ENCODE results near the gene ENC1.
"Not testable (repeated sequence)": the region's sequence is repeated elsewhere in the genome, so short reads cannot be mapped to it uniquely, and the experiment has no call there.

Gene ENC1

DNA sequence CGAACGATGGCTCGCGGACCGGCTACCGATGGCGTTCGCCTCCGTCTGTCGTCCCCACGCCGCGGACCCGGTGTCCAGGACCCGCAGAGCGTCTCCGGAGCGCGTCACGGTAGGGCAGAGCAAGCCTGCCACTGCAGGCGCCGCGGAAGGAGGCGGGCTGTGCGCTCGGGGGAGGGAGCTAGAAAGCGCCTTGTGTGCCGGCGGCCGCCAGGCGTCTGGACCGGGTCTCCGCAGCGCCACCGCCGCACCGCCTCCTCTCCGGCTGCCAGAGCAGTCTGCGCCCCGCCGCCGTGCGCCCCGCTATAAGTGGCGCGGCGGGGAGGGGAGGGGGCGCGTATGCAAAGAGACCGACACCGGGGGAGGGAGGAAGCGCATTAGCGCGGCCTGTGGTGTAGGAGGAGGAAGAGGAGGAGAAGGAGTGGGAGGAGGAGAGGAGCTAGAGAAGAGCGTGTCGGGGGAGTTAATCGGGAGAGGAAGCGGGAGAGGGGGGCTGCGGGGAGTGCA lies at the start of gene ENC1:
ENC1 (minus strand) TSS at position 279 of the 504 bp plus-strand sequence. CDS start 4,243 bp downstream, outside the sequence.
- peak; percentile 63 for DNase-seq (ENCODE audit: low read depth)

DNA sequence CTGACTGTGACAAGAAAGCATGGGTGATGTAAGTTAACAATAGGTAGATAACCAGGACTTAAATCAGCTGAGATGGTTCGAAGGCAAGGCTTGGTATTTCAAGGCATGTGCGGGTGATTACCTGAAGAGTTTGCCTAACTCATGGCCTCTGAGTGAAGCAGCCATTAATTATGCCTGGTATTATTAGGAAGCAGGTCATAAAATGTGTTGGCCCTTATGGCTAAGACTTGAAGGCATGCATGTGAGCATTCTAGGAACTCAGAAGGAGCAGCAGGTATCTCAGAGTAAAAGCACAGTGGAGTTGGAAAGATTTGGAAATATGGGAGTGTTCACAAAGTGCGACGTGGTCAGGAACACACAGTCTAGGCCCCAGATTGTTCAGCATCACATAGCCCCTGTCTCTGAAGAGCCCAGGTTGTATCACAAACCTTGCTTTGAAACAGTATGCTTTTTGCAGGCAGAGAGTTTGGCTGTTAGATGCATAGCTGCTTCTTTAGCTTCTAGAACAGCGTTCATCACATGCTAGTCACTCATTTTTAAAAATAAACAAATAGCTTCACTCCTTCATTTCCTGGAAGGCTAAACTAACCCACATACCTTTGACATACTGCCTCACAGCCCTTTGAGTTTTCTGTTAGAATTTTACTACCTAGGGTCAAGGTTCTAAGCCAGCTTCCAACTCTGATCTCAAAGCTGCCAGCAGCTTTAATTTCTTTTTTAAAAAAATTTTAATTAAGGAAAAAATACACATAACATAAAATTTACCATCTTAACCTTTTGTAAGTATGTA lies 46.6 kb upstream of the ENC1 start:
- DNase-seq (ENCODE audit: low read depth) = no peak

- no peak for DNase-seq (ENCODE audit: low read depth)
These were observed 45.6 kb upstream of the ENC1 start for GRCh38 chr5:74685979-74686631.

DNA sequence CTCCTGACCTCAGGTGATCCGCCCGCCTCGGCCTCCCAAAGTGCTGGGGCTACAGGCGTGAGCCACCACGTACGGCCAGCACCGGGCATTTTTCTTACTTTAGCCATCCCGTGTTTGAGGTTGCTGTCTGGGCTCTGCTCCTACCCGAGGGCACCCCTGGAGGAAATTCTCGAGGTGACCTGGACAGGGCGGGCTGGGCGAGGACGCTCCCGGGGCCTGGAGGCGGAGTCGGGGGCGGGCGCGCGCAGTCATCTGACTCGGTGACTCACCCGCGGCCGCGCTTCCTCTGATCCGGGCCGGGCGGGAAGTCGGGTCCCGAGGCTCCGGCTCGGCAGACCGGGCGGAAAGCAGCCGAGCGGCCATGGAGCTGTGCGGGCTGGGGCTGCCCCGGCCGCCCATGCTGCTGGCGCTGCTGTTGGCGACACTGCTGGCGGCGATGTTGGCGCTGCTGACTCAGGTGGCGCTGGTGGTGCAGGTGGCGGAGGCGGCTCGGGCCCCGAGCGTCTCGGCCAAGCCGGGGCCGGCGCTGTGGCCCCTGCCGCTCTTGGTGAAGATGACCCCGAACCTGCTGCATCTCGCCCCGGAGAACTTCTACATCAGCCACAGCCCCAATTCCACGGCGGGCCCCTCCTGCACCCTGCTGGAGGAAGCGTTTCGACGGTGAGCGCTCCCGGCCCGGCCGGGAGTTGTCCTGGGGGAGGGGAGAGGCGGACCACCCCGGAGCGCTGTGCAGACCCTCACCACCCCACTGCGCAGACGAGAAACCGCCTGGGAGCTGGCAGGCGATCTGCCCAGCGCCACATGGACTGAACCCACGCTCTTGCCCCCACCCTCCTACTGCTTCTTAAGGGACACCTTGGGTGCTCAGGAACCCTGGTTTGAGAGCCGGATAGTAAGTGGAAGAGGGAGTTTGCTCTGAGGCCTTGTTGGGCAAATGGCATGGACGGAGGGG lies 44.6 kb upstream of the ENC1 start, which contains the start of gene HEXB:
HEXB (plus strand) TSS at position 334 of the 952 bp plus-strand sequence; CDS start at position 362, 28 bp downstream.
- peak; percentile 80 for DNase-seq (ENCODE audit: low read depth)

DNA sequence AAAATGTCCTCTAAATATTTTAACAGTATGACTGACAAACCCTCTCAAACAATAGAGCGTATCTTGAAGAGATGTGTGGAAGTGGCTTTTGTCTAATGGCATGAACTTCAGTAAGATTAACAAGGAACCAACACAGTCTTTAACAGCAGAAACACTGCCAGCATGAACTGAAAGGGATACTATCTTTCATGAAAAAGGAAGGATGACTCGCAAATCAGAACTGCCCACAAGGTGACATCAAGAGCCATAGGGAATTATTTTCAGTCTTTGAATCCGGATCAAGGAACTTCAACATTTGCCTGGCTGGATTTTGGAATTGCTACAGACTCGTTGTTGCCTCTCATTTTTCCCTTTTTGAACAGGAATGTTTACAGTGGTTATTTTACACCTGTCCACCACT lies 39.4 kb upstream of the ENC1 start:
- DNase-seq (ENCODE audit: low read depth) = no peak

DNA sequence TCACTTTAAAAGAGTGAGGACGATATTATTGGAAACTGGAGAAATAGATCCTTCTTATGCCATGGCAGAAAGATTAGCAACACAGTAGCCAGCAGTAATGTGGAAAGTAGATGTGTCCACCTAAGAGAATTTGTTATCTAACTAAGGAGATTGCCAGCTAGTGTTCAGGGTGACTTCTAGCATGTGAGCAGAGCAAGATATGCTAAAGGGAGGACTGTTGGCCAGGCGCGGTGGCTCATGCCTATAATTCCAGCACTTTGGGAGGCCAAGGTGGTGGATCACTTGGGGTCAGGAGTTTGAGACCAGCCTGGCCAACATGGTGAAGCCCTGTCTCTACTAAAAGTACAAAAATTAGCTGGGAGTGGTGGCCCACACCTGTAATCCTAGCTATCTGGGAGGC lies 38.8 kb upstream of the ENC1 start:
- DNase-seq (ENCODE audit: low read depth) = not testable (repeated sequence)

- DNase-seq (ENCODE audit: low read depth) = not testable (repeated sequence)
These were observed 37.6 kb upstream of the ENC1 start for GRCh38 chr5:74678123-74678522.

DNA sequence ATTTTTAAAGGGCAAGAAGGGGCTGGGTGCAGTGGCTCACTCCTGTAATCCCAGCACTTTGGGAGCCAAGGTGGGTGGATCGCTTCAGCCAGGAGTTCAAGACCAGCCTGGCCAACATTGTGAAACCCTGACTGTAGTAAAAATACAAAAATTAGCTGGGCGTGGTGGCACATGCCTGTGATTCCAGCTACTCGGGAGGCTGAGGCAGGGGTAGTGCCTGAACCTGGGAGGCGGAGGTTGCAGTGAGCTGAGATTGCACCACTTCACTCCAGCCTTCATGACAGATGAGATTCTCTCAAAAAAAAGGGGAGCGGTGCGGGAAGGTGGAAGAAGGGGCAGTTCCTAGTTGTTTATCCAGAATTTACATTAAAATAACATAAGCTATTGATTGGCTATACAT lies 35.9 kb upstream of the ENC1 start:
- DNase-seq (ENCODE audit: low read depth) = not testable (repeated sequence)

- DNase-seq (ENCODE audit: low read depth) = no peak
These were observed 32.7 kb upstream of the ENC1 start for GRCh38 chr5:74673011-74673790.

DNA sequence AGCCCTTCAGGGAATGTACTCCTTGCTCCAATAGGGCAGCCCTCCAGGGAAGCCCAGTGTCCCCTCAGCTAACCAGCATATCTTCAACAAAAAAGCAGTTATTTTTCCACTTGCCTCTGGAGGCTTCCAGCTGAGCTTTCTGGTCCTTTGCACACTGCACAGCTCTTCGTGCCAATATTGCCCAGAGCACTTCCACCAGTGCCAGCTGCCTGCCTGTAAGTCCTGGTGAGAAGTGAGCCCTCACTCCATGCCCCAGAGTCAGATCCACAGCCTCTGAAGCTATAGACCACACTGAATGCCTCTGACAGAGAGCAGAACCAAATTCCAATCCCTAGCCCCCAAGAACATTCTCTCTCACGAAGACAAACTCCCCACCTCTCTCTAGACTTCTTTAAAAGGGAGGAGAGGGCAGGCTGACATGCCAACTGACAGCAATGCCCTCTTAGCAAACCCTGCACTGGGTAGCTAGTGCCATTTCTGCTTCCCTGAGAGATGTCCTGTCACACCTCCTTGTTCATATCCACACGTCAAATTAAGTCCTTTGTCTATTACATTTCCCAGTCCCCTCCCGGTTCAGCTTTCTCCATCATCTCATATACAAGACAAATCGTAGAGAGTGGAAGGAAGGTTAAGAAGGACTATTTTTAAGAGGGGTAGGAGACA lies 31.8 kb upstream of the ENC1 start:
- DNase-seq (ENCODE audit: low read depth) = no peak

DNA sequence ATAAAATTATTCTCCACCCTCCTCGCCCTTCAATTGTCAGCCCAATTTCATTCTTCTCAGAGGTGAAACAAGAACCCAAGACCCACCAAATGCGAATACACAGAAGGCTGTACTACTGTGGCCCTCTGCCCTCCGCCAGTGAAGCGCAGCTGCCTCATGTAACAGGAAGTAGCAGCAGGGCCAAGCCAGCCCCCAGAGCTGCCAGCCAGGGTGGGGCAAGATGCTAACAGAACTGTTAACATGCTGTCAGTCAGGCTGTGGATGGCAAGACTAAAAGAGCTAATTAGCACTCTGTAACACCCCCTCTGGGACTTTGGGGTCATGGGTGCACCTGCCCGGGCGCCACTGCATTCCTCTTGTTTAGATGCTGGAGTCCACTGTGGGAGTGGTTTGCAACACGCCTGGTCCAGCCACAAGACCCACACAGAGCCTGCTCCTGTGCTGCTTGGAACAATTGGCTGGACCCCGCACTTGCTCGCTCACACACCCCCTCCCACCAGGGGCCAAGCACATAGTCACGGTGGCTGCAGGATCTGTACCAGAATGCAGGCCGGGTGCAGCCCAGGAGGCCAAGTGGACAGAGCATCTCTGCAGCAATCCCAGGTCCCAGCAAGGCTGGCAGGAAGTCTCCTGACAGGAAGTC lies 30.0 kb upstream of the ENC1 start:
- DNase-seq (ENCODE audit: low read depth) = no peak

- DNase-seq (ENCODE audit: low read depth) = no peak
These were observed 29.3 kb upstream of the ENC1 start for GRCh38 chr5:74669821-74670220.

GRCh38 chr5:74667396-74667795 lies 26.9 kb upstream of the ENC1 start:
- DNase-seq (ENCODE audit: low read depth) = no peak

GRCh38 chr5:74665816-74666215 lies 25.3 kb upstream of the ENC1 start:
- DNase-seq (ENCODE audit: low read depth) = no peak

DNA sequence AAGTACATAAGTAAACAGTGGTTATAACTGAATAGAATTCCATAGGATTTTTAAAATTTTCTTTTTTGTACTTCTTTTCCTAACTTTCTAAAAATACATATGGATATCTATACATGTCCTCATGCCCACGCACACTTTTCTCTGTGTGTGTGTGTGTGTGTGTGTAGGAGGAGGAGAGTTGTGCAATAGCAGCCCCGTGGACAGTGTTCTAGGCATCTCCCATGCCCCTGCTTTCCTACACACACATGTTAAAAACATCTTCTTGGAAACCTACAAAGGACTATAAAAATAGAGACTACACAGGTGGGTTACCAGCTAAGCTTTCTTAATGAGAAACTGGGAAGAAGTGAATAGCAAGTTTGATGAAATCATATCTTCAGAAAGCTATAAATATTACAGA lies 24.7 kb upstream of the ENC1 start:
- DNase-seq (ENCODE audit: low read depth) = no peak

DNA sequence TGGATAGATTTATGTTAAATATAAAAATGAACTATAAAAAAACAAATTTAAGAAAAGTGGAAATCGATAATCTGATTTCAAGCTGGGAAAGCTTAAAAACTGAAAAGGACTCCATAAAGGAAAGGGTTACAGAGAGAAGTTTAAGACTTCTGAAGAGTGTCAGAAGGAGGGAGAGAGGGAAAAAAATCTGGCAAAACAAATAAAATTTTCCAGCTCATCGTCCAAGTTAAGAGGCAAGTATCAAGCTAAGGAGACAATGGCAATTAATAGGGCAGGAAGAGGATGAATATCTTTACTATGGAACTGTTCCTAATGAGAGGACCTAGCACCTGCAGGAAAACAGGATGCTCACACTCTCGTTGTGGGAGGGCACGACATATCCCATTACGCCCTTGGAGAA lies 24.0 kb upstream of the ENC1 start:
- no peak for DNase-seq (ENCODE audit: low read depth)

GRCh38 chr5:74660873-74661272 lies 20.3 kb upstream of the ENC1 start:
- DNase-seq (ENCODE audit: low read depth) = no peak

GRCh38 chr5:74660140-74660539 lies 19.6 kb upstream of the ENC1 start:
- DNase-seq (ENCODE audit: low read depth) = no peak

GRCh38 chr5:74659172-74659571 lies 18.6 kb upstream of the ENC1 start:
- DNase-seq (ENCODE audit: low read depth) = no peak

DNA sequence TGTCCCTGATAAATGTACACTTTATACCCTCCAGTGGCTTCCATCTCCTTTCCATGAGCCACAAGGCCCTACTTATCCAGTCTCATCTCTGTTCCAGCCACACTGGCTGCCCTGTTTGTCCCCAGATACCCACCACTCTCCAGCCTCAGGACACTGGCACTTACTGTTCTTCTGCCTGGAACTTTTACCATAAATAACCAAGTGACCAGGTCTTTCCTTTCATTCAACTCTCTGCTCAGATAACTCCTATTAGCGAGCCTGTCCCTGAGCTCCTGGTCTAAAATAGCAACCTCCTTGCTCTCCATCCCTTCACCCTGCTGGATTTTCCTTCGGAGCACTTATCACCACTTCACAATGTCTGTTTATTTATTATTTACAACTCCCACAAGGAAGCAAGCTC lies 16.6 kb upstream of the ENC1 start:
- DNase-seq (ENCODE audit: low read depth) = no peak
